NT2/D1 (cell line): ENCODE data around the gene ELF2.
A peak's percentile ranks its signal among the peaks of the same experiment; 100 is the strongest.

Source experiments
- DNase-seq: peaks from one replicate; pipeline ENCODE4 v3.0.0-alpha.2; 2011; ENCODE audit warnings: low read depth, low spot score
- H3K27me3 ChIP-seq: 2 replicates; pipeline ENCODE4 v1.6.0; 2011; ENCODE audit warnings: mild to moderate bottlenecking; ENCODE audit not compliant: insufficient read length, insufficient read depth
- H3K36me3 ChIP-seq: 2 replicates; pipeline ENCODE4 v1.6.1; 2011; ENCODE audit warnings: mild to moderate bottlenecking, low read length, mixed read lengths; ENCODE audit not compliant: insufficient read depth, insufficient read length
- H3K4me1 ChIP-seq: 2 replicates; pipeline ENCODE4 v1.5.1; 2011; ENCODE audit not compliant: insufficient read depth, insufficient read length
- H3K4me3 ChIP-seq: 2 replicates; pipeline ENCODE4 v1.5.1; 2011; ENCODE audit warnings: low read depth; ENCODE audit not compliant: insufficient read length
- H3K9ac ChIP-seq: 2 replicates; pipeline ENCODE4 v1.6.0; 2011; ENCODE audit warnings: low read depth; ENCODE audit not compliant: insufficient read length
- H3K9me3 ChIP-seq: 2 replicates; pipeline ENCODE4 v1.5.1; 2011; ENCODE audit warnings: mild to moderate bottlenecking, low read length; ENCODE audit not compliant: insufficient read depth
- SUZ12 ChIP-seq: IDR thresholded peaks from 2 replicates; pipeline ENCODE4 v1.6.1; 2011; ENCODE audit not compliant: insufficient read length, insufficient read depth; ENCODE audit errors: extremely low read depth
- YY1 ChIP-seq: IDR thresholded peaks from 2 replicates; pipeline ENCODE4 v1.6.1; 2011; ENCODE audit not compliant: insufficient read length, insufficient read depth
- ZNF274 ChIP-seq: IDR thresholded peaks from 2 replicates; pipeline ENCODE4 v1.6.1; 2011; ENCODE audit warnings: mild to moderate bottlenecking, low read depth, low read length

ELF2 gene

DNA sequence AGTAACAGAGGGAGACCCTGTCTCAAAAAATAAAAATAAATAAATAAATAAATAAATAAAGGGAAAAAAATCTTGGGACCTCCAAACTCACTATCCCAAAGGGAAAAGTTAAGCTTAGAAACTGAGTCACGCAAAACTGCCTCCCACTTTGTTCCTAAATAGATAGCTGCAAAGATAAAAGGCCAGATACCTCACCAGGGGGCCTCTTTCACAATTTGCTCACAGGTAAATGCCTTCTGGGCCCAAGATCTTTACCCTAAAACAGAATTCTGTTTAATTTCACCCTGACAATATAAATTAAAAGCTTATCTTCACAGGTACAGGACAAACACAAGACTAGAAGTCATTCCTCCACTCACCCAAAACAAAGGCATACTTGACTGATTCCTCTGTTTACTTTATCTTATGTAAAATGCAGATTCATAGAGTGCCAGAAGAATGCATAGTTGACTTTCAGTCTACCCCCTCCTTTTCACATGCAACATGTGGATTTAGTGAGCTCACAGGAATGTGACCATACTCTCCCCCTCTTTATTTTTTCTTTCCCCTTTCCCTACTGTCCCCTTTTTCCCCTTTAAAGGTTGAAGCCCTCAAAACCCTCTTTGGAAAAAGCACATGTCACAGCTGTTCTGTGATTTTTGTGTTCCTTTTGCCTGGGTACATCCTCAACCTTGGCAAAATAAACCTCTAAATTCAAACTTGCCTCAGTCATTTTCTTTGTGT, 23.4 kb downstream of the ELF2 start:
- peak overlapping the region; percentile 63 for H3K9ac ChIP-seq
- H3K4me3 ChIP-seq = no peak overlapping the region

DNA sequence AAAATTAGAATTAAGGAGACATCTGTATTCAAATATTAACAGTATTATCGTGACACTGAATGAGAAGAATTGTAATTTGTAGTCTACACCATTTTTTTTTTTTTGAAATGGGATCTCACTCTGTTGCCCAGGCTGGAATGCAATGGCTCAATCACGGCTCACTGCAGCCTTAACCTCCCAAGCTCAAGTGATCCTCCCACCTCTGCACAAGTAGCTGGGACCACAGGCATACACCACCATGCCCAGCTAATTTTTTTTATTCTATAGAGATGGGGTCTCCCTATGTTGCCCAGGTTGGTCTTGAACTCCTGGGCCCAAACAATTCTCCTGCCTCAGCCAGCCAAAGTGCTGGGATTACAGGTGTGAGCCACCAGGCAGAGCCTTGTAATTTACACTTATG, 24.8 kb downstream of the ELF2 start:
- peaks cover 2% of the 10 kb centered on the region for H3K4me1 ChIP-seq
- H3K9me3 ChIP-seq = no peaks in the 10 kb centered on the region
- H3K4me3 ChIP-seq = no peak overlapping the region
- TF ChIP-seq SUZ12 = no peak
- TF ChIP-seq YY1 = no peak
- TF ChIP-seq ZNF274 = no peak
- DNase-seq = no peak
- no peaks in the 10 kb centered on the region for H3K36me3 ChIP-seq
- no peaks in the 10 kb centered on the region for H3K27me3 ChIP-seq
- H3K9ac ChIP-seq = no peak overlapping the region

More for the DNA sequence above, 23.4 kb downstream of the ELF2 start:
- Histone ChIP-seq H3K4me1 (peaks cover 3% of the 10 kb centered on the region), H3K36me3 (no peaks in the 10 kb centered on the region), H3K27me3 (no peaks in the 10 kb centered on the region), H3K9me3 (no peaks in the 10 kb centered on the region)
- TF ChIP-seq ZNF274 (no peak), SUZ12 (no peak), YY1 (no peak)
- no peak for DNase-seq

DNA sequence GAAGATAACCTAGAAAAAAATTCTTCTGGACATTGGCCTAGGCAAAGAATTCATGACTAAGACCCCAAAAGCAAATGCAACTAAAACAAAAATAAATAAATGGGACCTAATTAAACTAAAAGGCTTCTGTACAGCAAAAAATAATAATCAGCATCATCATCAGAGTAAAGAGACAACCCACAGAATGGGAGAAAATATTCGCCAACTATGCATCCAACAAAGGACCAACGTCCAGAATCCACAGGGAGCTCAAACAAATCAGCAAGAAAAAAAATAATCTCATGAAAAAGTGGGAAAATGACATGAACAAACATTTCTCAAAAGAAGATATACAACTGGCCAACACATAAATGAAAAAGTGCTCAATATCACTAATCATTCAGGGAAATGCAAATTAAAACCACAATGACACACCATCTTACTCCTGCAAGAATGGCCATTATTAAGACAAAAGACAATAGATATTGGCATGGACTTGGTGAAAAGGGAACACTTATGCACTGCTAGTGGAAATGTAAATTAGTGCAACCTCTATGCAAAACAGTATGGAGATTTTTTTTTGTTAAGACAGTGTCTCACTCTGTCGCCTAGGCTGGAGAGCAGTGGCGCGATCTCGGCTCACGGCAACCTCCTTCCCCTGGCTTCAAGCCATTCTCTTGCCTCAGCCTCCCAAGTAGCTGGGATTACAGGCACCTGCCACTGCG, 29.9 kb downstream of the ELF2 start:
- Histone ChIP-seq H3K4me3 (no peak overlapping the region), H3K27me3 (no peaks in the 10 kb centered on the region), H3K9ac (no peak overlapping the region), H3K4me1 (peaks cover 2% of the 10 kb centered on the region), H3K36me3 (no peaks in the 10 kb centered on the region), H3K9me3 (no peaks in the 10 kb centered on the region; the same call in 1 of the 2 replicates)
- DNase-seq = no peak
- TF ChIP-seq YY1 = no peak
- TF ChIP-seq ZNF274 = no peak
- TF ChIP-seq SUZ12 = no peak

DNA sequence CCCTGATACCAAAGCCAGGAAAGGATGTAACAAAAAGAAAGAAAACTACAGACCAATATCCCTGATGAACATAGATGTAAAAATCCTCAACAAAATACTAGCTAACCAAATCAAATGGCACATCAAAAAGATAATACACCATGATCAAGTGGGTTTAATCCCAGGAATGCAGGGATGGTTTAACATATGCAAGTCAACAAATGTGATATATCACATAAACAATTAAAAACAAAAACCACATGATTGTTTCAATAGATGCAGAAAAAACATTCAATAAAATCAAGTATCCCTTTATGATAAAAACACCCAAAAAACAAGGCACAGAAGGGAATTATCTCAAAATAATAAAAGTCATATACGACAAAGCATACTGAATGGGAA, 31.5 kb downstream of the ELF2 start:
- no peaks in the 10 kb centered on the region; the same call in 1 of the 2 replicates for H3K9me3 ChIP-seq
- no peaks in the 10 kb centered on the region for H3K36me3 ChIP-seq
- TF ChIP-seq YY1 (no peak), SUZ12 (no peak), ZNF274 (no peak)
- H3K4me1 ChIP-seq = peaks cover 2% of the 10 kb centered on the region
- DNase-seq = no peak
- H3K4me3 ChIP-seq = no peak overlapping the region
- no peak overlapping the region for H3K9ac ChIP-seq
- no peaks in the 10 kb centered on the region for H3K27me3 ChIP-seq

DNA sequence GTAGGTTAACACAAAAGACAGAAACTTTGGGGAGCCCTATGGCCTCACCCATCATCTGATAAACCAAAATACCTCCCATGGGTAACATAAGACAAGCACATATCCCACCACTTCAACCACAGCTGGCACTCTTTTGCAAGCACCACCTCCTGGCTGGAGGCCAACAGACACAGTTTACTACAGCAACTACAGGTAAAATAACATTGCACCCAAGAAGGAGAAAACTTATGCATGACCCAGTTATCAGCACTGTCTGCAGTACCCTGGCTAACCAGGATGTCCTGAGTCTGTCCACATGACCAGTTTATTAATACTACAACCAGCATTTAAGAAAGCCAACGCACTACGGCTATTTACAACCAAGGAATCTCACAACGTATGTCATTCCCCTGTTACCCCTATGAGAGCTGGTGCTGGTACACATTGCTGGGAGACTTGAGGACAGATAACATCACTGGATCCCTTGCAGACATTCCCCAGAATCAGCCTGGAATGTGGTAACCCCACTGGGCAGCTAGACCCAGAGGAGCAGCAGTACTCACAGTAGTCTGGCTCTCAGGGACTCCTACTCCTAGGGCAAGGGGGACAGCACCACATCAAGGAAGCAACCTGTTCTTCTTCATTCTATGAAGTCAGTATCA, 32.0 kb downstream of the ELF2 start:
- no peaks in the 10 kb centered on the region; the same call in 1 of the 2 replicates for H3K9me3 ChIP-seq
- TF ChIP-seq SUZ12 (no peak), YY1 (no peak), ZNF274 (no peak)
- H3K4me3 ChIP-seq = no peak overlapping the region
- no peaks in the 10 kb centered on the region for H3K36me3 ChIP-seq
- no peak overlapping the region for H3K9ac ChIP-seq
- no peak for DNase-seq
- no peaks in the 10 kb centered on the region for H3K27me3 ChIP-seq
- H3K4me1 ChIP-seq = peaks cover 2% of the 10 kb centered on the region

DNA sequence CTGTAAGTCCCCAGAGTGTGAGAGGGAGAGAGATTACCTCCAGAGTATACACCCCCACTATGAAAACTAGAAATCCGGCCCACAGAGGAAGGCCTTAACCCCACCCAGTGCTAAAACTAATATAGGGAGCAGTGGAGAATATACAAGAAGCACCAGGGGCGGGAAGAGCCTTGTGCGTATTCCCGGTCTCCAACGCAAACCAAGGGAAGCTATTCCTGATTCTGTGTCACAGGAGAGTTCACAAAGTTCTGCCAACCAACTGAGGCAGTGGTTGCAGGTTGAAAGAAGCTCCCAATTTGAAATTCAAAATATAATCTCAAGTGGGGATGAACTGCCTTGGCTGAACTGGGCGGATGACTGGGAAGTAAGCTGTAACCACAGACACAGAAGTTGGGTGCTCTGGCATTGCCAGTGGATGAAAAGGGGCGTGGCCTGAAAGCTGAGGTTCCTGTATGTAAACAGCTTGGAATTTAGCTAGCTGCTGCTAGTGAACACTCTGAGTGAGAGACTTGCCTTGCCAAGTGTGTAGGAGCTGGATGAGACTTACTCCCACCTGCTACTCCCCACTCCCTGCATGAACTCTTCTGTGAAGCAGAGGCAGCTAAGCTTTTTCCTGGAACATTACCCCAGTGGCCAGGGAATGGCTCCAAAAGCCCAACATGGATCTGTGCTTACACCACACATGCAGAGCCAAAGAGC, 32.7 kb downstream of the ELF2 start:
- H3K9me3 ChIP-seq = no peaks in the 10 kb centered on the region; the same call in 1 of the 2 replicates
- no peaks in the 10 kb centered on the region for H3K36me3 ChIP-seq
- no peak for TF ChIP-seq ZNF274
- no peak for TF ChIP-seq YY1
- no peak for TF ChIP-seq SUZ12
- H3K9ac ChIP-seq = no peak overlapping the region
- no peaks in the 10 kb centered on the region for H3K27me3 ChIP-seq
- H3K4me1 ChIP-seq = peaks cover 2% of the 10 kb centered on the region
- no peak overlapping the region for H3K4me3 ChIP-seq
- no peak for DNase-seq

DNA sequence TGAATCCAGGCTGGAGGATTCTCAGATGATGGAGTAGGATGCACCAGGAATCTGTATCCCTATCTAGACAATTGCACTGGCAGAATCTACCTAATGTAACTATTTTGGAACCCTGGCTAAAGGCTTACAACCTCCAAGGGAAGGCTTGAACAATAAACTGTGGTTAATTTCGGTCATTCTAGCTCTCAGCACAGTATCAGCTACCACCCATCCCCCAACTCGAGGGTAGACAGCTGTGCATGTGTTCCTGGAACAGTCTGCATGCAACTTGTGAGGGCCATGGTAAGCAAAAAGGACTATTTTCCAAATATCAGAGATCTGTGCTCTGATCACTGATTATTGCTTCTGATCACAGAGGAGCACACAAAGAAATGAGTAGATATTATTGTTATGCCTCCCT, 34.0 kb downstream of the ELF2 start:
- H3K9me3 ChIP-seq = no peaks in the 10 kb centered on the region; the same call in 1 of the 2 replicates
- H3K9ac ChIP-seq = no peak overlapping the region
- H3K4me1 ChIP-seq = peaks cover 2% of the 10 kb centered on the region
- TF ChIP-seq YY1 = no peak
- TF ChIP-seq SUZ12 = no peak
- no peak for TF ChIP-seq ZNF274
- H3K27me3 ChIP-seq = no peaks in the 10 kb centered on the region
- no peaks in the 10 kb centered on the region for H3K36me3 ChIP-seq
- DNase-seq = no peak
- H3K4me3 ChIP-seq = no peak overlapping the region
